VCaP (cell line): ENCODE measurements around the gene C20orf173.
"Not testable (repeated sequence)": the region's sequence is repeated elsewhere in the genome, so short reads cannot be mapped to it uniquely, and the experiment has no call there.

Experiments used
- H3K27ac ChIP-seq: fragments of 450-650 bp; 2 replicates; pipeline ENCODE4 v1.5.1; 2017
- TF ChIP-seq, protein P1 (sequence below): fragments of 450-650 bp; conservative IDR thresholded peaks from 2 replicates; pipeline ENCODE4 v1.5.1; 2017; ENCODE audit warnings: mild to moderate bottlenecking, moderate library complexity

C20orf173 gene

DNA sequence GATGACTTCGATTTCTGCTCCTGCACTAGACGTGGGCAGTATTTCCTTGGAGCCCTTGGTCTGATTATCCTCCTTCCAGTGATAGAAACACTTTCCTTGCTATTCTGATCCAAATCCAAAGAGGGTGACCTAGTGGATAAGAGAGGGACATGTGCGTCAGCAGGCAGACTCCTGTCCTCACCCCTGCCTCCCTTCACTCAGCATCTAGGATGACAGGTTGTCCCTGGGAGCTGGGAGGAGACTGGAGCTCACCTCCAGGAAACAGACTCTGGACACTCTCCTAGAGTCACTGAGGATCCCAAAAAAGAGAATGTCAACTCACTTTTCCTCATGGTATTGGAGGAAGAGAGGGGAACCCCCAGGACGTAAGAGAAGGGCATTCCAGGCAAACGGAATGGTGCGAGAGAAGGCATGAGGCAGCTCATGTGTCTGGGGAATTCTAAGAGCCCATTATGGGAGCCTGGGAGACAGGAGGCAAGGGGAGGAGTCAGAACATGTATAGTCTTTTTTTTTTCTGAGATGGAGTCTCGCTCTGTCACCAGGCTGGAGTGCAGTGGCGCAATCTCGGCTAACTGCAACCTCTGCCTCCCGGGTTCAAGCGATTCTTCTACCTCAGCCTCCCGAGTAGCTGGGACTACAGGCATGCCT is 2.2 kb downstream of the C20orf173 start:
- no peak overlapping the region for H3K27ac ChIP-seq
- TF ChIP-seq, protein P1, sequence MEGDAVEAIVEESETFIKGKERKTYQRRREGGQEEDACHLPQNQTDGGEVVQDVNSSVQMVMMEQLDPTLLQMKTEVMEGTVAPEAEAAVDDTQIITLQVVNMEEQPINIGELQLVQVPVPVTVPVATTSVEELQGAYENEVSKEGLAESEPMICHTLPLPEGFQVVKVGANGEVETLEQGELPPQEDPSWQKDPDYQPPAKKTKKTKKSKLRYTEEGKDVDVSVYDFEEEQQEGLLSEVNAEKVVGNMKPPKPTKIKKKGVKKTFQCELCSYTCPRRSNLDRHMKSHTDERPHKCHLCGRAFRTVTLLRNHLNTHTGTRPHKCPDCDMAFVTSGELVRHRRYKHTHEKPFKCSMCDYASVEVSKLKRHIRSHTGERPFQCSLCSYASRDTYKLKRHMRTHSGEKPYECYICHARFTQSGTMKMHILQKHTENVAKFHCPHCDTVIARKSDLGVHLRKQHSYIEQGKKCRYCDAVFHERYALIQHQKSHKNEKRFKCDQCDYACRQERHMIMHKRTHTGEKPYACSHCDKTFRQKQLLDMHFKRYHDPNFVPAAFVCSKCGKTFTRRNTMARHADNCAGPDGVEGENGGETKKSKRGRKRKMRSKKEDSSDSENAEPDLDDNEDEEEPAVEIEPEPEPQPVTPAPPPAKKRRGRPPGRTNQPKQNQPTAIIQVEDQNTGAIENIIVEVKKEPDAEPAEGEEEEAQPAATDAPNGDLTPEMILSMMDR, result no peak

DNA sequence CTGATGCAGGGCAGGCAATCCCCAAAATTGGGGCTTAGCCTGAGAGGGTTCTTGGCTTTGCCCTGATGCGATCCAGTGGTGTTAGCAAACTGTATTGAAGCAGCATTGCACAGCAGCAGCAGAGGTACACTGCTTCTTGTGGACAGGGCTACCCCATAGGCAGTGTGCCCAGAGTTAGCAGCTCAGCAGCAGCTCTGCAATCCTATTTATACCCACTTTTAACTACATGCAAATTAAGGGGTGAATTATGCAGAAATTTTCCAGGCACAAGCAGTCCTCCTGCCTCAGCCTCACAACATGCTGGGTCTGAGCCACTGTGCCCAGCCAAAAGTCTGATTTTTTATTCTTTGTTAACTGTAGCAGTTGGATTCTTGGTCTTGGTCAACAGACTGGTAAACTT is 3.8 kb downstream of the C20orf173 start:
- TF ChIP-seq, protein P1, result no peak

DNA sequence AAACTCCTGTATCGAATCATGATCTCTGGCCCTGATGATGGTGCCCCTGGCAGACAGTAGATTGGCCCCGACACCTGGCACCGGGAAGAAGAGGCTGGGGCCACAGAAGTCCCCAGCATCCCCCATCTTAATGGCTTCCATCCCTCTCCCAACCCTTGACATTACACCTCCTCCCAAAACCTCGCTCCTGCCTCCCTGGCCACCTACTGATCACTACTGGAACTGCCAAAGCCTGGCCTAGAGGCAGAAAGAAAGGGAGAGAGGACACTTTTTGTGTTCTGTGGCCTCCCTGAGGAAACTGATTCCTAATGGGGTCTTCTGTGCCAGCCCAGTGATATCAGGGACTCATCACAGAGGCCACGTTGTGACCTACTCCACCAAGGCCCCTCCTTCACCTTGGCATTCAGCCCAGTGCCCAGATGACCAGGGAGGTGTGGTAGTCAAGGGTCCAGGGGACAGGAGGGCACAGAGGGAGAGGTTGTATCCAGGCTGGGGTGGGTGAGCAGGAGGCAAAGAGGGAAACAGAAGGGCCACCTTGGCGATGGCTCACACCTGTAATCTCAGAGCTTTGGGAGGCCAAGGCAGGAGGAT is 6.1 kb downstream of the C20orf173 start:
- TF ChIP-seq, protein P1, result peak; percentile 49; the same call in 1 of the 2 replicates

More for the DNA sequence above, 3.8 kb downstream of the C20orf173 start:
- no peak overlapping the region for H3K27ac ChIP-seq

DNA sequence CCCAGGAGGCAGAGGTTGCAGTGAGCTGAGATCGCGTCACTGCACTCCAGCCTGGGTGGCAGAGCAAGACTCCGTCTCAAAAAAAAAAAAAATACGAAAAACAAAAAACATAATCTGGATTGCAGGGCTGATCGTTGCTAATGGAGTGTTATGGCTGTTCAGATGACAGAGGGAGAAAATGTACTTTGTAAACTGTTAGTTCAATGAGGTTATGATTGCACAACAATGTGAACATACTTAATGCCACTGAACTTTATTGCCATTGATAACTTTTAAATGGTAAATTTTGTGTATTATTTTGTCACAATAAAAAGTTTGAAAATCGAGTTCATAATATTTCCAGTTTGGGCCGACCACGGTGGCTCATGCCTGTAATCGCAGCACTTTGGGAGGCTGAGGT is 10.5 kb downstream of the C20orf173 start:
- TF ChIP-seq, protein P1, result no peak
- no peak overlapping the region for H3K27ac ChIP-seq

More for the DNA sequence above, 6.1 kb downstream of the C20orf173 start:
- H3K27ac ChIP-seq, result no peak overlapping the region

DNA sequence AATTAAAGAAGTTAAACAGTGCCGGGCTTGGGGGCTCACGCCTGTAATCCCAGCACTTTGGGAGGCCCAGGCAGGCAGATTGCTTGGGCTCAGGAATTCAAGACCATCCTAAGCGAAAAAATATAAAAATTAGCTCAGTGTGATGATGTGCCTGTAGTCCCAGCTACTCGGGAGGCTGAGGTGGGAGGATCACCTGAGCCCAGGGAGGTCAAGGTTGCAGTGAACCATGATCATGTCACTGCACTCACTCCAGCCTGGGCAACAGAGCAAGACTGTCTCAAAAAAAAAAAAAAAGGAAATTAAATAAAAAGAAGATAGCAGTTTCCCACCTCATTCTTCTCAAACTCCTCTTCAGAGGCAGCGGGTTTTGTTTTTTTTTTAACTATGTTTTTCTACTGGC is 11.7 kb downstream of the C20orf173 start:
- not testable (repeated sequence) for H3K27ac ChIP-seq

DNA sequence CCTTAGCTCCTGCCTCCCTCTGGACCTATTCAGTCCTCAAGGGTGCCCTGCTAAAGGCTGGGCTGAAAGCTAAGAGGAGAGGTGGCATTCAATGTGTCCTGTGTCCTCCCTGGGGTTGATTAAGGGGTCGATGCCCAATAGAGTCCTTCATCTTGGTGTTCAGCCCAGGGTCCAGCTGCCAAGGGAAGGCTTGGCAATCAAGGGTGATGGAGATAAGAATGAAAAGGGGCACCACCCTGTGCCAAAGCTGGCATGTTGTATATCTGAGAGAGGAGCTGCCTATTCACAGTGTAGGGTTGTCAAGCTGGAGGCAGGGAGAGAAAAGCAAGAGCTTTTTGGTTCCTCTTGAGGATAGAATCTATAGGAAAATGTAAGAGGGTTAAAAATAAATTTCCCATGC is 12.3 kb downstream of the C20orf173 start:
- no peak overlapping the region for H3K27ac ChIP-seq
- TF ChIP-seq, protein P1, result no peak

DNA sequence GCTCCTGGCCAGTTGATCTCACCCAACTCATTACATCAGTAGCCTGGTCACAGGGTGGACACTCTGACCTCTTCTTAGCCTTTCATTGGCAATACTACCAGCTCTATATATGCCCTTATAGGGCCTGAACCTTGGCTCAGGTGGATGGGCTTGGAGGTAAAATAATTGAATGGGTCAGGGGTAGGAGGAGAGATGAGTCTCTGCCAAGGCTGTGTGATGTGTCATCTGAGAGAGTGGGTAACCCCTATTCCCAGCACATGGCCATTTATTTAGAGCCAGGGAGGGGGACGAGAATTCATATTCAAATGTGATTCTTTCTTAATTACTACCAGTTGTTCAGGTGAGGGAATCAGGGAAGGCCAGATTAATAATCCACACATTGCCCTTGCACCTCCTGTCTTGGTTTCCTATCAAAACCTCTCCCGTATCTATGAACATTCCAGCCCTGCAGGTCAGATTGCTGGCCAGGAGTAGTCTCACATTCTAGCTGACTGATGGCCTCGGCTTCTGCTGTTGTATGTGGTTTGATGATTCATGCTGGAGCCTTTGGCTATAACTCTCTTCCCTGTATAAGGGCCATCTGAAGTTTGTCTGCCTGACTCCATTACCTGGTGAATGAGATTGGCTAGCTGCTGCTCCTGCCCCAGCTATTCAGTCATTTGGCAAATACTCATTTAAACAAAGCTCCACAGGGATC is 13.4 kb downstream of the C20orf173 start:
- no peak overlapping the region for H3K27ac ChIP-seq
- TF ChIP-seq, protein P1, result no peak

DNA sequence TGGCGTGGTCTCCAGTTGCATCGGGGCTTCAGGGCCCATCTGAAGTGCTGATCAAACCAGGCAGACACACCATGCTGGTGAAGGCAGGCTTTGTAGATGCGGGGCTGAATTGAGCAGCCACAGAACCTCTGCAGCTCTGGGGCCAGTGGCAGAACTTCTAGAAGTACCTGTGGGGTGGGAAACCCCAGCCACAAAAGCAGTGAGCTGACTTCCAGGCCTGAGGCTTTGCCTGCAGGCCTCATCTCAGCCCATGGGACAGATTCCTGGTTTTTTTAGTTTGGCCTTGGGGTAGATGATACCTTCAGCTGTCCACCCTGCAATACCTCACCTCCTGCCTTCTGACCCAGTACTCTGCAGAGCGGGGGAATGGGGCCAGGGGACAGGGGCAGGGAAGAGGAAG is 14.1 kb downstream of the C20orf173 start:
- H3K27ac ChIP-seq, result no peak overlapping the region
- TF ChIP-seq, protein P1, result no peak
